ENCODE data around the gene YLPM1.
A peak's percentile ranks its signal among the peaks of the same experiment; 100 is the strongest.

YLPM1 gene

DNA sequence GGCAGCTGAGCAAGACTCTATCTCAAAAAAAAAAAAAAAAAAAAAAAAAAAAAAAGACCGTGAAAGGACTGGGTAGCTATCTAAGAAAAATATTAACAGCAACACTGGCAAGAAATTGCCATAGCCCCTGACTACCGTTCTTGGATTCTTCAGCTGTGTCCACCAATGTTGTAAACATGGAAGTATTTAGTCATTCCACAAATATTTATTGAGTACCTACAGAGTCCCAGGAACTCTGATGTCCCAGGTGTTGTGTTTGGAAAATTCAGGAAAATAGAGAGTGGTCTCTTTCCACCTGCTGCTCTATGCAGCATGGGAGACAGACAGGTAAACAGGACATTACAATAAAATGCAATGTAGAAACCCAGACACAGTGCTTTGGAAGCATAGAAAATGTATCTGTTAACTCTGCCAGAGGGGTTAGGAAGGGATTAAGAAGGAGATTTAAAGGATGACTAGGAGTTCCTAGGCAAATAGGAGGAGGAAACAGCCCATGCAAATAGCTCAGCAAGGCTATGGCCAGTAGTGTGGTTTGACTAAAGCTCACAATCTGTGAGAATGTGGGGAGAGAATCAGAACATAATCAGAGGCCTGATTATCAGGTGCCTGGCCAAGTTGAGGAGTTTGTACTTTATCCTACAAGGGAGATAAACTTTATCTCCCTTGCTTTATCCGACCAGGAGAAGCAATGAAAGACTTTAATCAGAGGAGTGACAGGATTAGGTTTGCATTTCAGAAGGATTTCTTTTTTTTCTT, 116.5 kb downstream of the YLPM1 start:
- no peak for DNase-seq

DNA sequence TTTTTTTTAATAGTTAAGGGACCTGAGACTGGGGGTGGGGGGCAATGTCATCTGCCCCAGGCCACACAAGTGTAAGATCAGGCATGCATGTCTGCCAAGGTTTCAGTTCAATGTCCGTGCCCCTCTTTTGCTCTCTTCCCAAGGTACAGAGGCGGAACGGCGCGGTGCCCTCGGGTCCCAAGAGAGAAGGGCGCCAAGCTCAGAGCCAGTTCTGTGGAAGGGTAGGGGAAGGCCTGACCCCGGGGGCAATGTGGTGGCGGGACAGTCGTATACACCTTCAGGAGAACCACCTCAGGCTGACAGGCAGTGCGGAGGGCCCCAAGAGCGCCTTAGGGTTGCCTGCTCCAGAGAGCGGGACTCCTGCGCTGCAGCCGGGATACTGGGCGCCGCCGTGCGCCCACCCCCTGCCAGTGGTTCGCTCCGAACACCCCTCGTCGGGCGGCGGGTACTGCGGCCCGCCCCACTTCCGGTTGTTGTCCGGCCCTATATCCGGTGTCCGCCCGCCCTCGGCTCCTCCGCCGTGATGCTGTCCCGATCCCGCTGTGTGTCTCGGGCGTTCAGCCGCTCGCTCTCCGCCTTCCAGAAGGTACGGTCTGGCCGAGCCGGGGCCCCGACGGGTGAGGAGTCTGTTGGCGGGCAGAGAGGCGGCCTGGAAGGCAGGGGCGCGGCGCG, 118.5 kb downstream of the YLPM1 start, which contains the start of gene DLST:
TSS of gene DLST (plus strand) at position 486 of the 672 bp plus-strand sequence. CDS start at position 524, 38 bp downstream.
- peak; percentile 86 for DNase-seq

DNA sequence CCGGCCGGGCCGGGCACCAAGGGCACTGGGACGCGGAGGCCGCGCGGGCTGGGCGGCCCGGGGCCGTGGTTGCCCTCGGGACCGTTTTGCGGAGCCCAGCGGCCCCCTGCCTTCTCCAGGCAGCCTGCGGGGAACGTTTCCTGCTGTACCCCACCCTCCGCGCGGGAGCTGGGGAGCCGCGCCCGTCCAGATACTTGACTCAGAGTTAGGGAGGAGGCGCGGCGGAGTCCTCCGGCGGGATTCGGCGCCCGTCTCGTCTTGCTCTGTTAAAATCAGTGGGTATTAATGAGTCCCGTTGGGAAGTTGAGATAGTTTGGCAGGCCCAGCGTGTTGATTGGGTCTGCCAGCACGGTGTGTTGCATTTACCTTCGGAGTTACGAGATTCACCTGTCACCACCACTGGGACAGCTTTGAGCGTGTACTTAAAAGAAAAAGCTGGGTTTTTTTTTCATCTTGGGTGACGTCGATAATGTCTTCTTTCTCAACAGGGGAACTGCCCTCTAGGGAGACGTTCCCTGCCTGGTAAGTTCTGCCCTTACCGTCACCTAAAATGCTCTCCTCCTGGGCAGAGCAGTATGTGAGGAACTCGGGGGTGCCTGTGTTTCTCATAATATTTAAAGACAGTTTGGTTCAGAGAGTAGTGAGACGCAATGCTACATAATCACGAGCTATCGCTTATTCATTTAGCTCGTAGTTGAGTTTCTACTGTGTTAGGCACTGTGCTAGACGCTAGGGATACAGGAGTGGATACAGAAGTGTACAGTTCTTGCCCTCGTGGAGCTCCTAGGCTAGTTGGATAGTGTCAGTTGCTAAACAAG, 119.2 kb downstream of the YLPM1 start:
- DNase-seq = peak; percentile 48
